Endothelial cell (in vitro differentiated cells): ENCODE data around the gene SC5D. TPM values are rescaled to one million over a fixed set of nuclear protein-coding genes. Genes with fewer than 3 reads are reported as not detected.

ENCODE experiments used
- DNase-seq: peaks from one replicate; pipeline ENCODE4 v3.0.0; 2021; ENCODE audit warnings: low spot score
- H3K27ac Mint-ChIP-seq: one replicate; pipeline ENCODE4 v1.8.0; 2021; ENCODE audit warnings: mixed read lengths, inconsistent platforms; ENCODE audit not compliant: unreplicated experiment
- H3K27me3 Mint-ChIP-seq: one replicate; pipeline ENCODE4 v1.8.0; 2021; ENCODE audit warnings: mild to moderate bottlenecking, moderate library complexity, mixed read lengths, inconsistent platforms; ENCODE audit not compliant: unreplicated experiment
- H3K36me3 Mint-ChIP-seq: one replicate; pipeline ENCODE4 v1.8.0; 2021; ENCODE audit warnings: mild to moderate bottlenecking, low read depth, mixed read lengths, inconsistent platforms; ENCODE audit not compliant: unreplicated experiment
- H3K4me1 Mint-ChIP-seq: one replicate; pipeline ENCODE4 v1.8.0; 2021; ENCODE audit warnings: mild to moderate bottlenecking, mixed read lengths, inconsistent platforms; ENCODE audit not compliant: unreplicated experiment
- H3K4me3 Mint-ChIP-seq: one replicate; pipeline ENCODE4 v1.8.0; 2021; ENCODE audit warnings: mild to moderate bottlenecking, mixed read lengths, inconsistent platforms; ENCODE audit not compliant: unreplicated experiment
- H3K9me3 Mint-ChIP-seq: one replicate; pipeline ENCODE4 v1.8.0; 2021; ENCODE audit warnings: mixed read lengths, inconsistent platforms; ENCODE audit not compliant: unreplicated experiment
- CTCF ChIP-seq: fragments of 200-600 bp; sonication (generic); IDR thresholded peaks from one replicate; pipeline ENCODE4 v1.5.0; 2021; ENCODE audit warnings: antibody characterized with exemption; ENCODE audit not compliant: unreplicated experiment
- total RNA-seq: library from RNA; stranded (reverse); fragmentation: NEBNext Ultra II Directional; extraction: Animal tissue kit (Norgen Biotek cat#: 25700); gene quantifications from one replicate; pipeline ENCODE4 v1.2.1, GENCODE V29; 2021; ENCODE audit not compliant: unreplicated experiment

SC5D gene
- total RNA-seq, 1 donor from 2014 or later = 88.8 TPM

GRCh38 chr11:121248496-121248895 is 44.1 kb upstream of the SC5D start:
- no peaks in the 10 kb centered on the region for H3K27me3 Mint-ChIP-seq
- H3K27ac Mint-ChIP-seq = no peak overlapping the region
- H3K4me1 Mint-ChIP-seq = no peaks in the 10 kb centered on the region
- no peaks in the 10 kb centered on the region for H3K9me3 Mint-ChIP-seq
- no peaks in the 10 kb centered on the region for H3K36me3 Mint-ChIP-seq
- TF ChIP-seq CTCF = no peak
- H3K4me3 Mint-ChIP-seq = no peak overlapping the region
- DNase-seq = no peak

GRCh38 chr11:121249039-121249663 is 43.4 kb upstream of the SC5D start:
- Mint-ChIP-seq H3K4me1 (no peaks in the 10 kb centered on the region), H3K27ac (no peak overlapping the region), H3K9me3 (no peaks in the 10 kb centered on the region), H3K36me3 (no peaks in the 10 kb centered on the region), H3K27me3 (no peaks in the 10 kb centered on the region), H3K4me3 (no peak overlapping the region)
- DNase-seq = no peak
- peak; percentile 88 for TF ChIP-seq CTCF

DNA sequence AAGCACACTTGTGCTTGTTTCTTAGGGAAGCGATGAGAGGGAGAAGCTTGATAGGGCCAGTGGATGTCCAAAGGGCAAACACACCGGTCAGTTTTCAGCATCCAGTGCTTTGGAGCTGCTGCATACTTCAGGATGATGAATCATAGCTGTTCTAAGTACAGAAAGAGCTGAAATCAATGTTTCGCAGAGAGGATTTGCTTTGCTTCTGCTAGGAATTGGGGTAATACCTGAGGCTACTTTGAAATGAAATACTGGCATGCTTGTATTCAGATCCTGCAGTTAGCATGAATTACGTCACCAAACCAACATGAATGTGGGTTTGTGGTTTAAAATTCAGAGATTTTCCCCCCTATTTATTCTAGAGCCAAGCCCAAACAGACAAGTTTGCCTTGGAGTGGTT is 41.7 kb upstream of the SC5D start:
- Mint-ChIP-seq H3K27ac (no peak overlapping the region), H3K4me1 (no peaks in the 10 kb centered on the region), H3K9me3 (no peaks in the 10 kb centered on the region), H3K27me3 (no peaks in the 10 kb centered on the region), H3K4me3 (no peak overlapping the region), H3K36me3 (no peaks in the 10 kb centered on the region)
- no peak for DNase-seq
- no peak for TF ChIP-seq CTCF

DNA sequence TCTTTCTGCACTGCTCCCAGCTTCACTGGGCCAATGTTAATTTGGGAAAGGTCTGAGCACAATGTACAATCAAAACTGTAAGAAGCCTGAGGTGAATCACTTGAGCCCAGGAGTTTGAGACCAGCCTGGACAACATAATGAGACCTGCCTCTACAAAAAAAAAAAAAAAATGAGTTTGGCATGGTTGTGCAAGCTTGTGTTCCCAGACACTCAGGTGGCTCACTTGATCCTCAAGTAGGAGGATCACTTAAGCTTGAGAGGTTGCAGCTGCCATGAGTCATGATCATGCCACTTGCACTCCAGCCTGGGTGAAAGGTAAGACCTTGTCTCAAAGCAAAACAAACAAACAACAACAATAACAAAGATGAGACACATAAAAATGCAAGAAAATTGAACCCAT is 38.6 kb upstream of the SC5D start:
- Mint-ChIP-seq H3K9me3 (no peaks in the 10 kb centered on the region), H3K4me3 (no peak overlapping the region), H3K27me3 (no peaks in the 10 kb centered on the region), H3K4me1 (peaks cover 8% of the 10 kb centered on the region), H3K36me3 (no peaks in the 10 kb centered on the region), H3K27ac (no peak overlapping the region)
- no peak for TF ChIP-seq CTCF
- DNase-seq = no peak

- peaks cover 1% of the 10 kb centered on the region for H3K27me3 Mint-ChIP-seq
- no peak for DNase-seq
- no peaks in the 10 kb centered on the region for H3K36me3 Mint-ChIP-seq
- H3K27ac Mint-ChIP-seq = no peak overlapping the region
- no peaks in the 10 kb centered on the region for H3K9me3 Mint-ChIP-seq
- no peak for TF ChIP-seq CTCF
- no peak overlapping the region for H3K4me3 Mint-ChIP-seq
- H3K4me1 Mint-ChIP-seq = peaks cover 8% of the 10 kb centered on the region
Measured at GRCh38 chr11:121254756-121255155, 37.8 kb upstream of the SC5D start.
